SK-N-SH (cell line): ENCODE results near the gene SFXN3.

Experiments
- CHD2 ChIP-seq: fragments of 150-350 bp; IDR thresholded peaks from 2 replicates; pipeline ENCODE4 v1.6.1; 2018; ENCODE audit warnings: low read length; ENCODE audit not compliant: partially characterized antibody
- EZH2phosphoT487 ChIP-seq: fragments of 200-600 bp; sonication (generic); IDR thresholded peaks from 2 replicates; pipeline ENCODE4 v1.6.1; 2017; ENCODE audit warnings: low read depth, mixed run types, mild to moderate bottlenecking, antibody characterized with exemption, moderate library complexity, borderline replicate concordance
- FOXM1 ChIP-seq: IDR thresholded peaks from 2 replicates; pipeline ENCODE4 v1.4.0; 2012; ENCODE audit warnings: low read depth, mild to moderate bottlenecking
- NRF1 ChIP-seq: IDR thresholded peaks from 2 replicates; pipeline ENCODE4 v1.6.1; 2012; ENCODE audit warnings: low read depth, mild to moderate bottlenecking, low read length
- POLR2AphosphoS5 ChIP-seq: IDR thresholded peaks from 2 replicates; pipeline ENCODE4 v1.6.1; 2012; ENCODE audit warnings: low read depth, low read length
- SIN3A ChIP-seq: IDR thresholded peaks from 2 replicates; pipeline ENCODE4 v1.6.1; 2012; ENCODE audit warnings: low read depth, mild to moderate bottlenecking, low read length, moderate library complexity, borderline replicate concordance
- TEAD4 ChIP-seq: IDR thresholded peaks from 2 replicates; pipeline ENCODE4 v1.4.0; 2012; ENCODE audit warnings: mild to moderate bottlenecking, borderline replicate concordance; ENCODE audit not compliant: insufficient read depth
- TF ChIP-seq, protein P1 (sequence below): fragments of 200-600 bp; sonication (generic); IDR thresholded peaks from 2 replicates; pipeline ENCODE4 v1.6.1; 2017; ENCODE audit warnings: antibody characterized with exemption, mild to moderate bottlenecking, moderate library complexity
- TF ChIP-seq, protein P2 (sequence below): IDR thresholded peaks from 2 replicates; pipeline ENCODE4 v1.6.1; 2012; ENCODE audit warnings: mild to moderate bottlenecking, low read depth, low read length, moderate library complexity

DNA sequence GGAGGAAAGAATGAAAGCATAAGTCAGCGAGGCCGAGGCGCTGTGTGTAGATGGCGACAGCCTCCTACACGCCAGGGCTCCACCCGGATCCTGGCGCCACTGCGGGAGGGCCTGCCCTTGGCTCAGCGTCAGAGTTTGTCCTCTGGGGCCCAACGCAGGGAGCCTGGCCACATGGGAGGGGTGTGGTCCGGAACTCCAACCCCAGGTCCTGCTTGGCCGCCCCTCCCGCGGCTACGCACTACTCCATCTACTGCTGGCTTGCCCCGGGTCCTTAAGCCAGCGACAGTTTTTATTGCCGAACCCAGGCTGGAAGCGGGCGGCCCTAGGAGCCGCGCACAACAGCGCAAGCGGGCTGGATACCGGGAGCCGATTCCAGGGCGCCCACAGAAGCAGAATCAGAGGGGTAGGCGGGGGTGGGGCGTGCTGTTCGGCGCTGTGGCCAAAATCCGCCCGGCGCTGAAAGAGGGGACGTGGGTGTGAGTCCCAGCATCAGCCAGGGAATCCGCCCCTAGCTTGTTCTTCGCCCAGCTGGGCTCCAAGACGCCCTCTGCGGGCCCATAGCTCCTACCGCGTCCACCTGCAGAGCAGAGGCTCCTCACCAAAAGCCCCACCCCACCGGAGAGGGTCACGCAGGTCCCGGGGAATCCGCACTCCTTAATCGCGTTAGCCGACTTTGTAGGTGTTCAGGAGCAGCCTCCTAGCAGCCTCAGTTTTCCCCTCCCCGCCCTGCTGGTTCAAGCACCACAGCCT, 35.3 kb downstream of the SFXN3 start:
- TF ChIP-seq, protein P1, sequence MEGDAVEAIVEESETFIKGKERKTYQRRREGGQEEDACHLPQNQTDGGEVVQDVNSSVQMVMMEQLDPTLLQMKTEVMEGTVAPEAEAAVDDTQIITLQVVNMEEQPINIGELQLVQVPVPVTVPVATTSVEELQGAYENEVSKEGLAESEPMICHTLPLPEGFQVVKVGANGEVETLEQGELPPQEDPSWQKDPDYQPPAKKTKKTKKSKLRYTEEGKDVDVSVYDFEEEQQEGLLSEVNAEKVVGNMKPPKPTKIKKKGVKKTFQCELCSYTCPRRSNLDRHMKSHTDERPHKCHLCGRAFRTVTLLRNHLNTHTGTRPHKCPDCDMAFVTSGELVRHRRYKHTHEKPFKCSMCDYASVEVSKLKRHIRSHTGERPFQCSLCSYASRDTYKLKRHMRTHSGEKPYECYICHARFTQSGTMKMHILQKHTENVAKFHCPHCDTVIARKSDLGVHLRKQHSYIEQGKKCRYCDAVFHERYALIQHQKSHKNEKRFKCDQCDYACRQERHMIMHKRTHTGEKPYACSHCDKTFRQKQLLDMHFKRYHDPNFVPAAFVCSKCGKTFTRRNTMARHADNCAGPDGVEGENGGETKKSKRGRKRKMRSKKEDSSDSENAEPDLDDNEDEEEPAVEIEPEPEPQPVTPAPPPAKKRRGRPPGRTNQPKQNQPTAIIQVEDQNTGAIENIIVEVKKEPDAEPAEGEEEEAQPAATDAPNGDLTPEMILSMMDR = peak; percentile 47
- TF ChIP-seq SIN3A (no peak), POLR2AphosphoS5 (no peak), CHD2 (no peak), EZH2phosphoT487 (no peak), TEAD4 (no peak), NRF1 (no peak), FOXM1 (no peak)
- TF ChIP-seq, protein P2, sequence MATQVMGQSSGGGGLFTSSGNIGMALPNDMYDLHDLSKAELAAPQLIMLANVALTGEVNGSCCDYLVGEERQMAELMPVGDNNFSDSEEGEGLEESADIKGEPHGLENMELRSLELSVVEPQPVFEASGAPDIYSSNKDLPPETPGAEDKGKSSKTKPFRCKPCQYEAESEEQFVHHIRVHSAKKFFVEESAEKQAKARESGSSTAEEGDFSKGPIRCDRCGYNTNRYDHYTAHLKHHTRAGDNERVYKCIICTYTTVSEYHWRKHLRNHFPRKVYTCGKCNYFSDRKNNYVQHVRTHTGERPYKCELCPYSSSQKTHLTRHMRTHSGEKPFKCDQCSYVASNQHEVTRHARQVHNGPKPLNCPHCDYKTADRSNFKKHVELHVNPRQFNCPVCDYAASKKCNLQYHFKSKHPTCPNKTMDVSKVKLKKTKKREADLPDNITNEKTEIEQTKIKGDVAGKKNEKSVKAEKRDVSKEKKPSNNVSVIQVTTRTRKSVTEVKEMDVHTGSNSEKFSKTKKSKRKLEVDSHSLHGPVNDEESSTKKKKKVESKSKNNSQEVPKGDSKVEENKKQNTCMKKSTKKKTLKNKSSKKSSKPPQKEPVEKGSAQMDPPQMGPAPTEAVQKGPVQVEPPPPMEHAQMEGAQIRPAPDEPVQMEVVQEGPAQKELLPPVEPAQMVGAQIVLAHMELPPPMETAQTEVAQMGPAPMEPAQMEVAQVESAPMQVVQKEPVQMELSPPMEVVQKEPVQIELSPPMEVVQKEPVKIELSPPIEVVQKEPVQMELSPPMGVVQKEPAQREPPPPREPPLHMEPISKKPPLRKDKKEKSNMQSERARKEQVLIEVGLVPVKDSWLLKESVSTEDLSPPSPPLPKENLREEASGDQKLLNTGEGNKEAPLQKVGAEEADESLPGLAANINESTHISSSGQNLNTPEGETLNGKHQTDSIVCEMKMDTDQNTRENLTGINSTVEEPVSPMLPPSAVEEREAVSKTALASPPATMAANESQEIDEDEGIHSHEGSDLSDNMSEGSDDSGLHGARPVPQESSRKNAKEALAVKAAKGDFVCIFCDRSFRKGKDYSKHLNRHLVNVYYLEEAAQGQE = no peak
